ENCODE results near the gene BEND6. TPM values are rescaled to one million over a fixed set of nuclear protein-coding genes. Genes with fewer than 3 reads are reported as not detected.

Gene BEND6
- polyA plus RNA-seq, 3 donors, result not detected

DNA sequence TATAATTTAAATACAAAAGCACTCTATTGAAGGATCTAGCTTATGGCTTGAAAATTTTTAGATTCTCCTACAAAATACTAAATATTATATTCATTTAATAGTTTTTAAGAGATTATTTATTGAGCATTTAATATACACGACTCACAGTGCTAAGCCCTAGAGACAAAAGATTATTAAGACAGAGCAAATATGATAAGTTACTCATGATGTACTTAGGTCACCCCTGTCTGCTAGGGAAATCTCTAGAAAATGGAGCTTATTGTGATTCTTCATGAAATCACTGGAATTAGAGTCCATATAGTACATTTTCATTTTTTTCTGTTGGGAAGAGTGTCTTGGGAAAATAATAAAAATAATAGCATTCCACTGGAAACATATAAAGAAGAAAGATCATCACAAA lies 37.8 kb downstream of the BEND6 start:
- no peak overlapping the region for H3K4me3 ChIP-seq (replicated peaks in 1 of 3; ENCODE audit: low read depth in 2 of 3, low read length in 3 of 3)
- no peak overlapping the region for H3K27ac Mint-ChIP-seq
- no peaks in the 10 kb centered on the region for H4K20me1 ChIP-seq (ENCODE audit: insufficient read depth, low read length)
- DNase-seq, result no peak
- no peaks in the 10 kb centered on the region for H3K36me3 ChIP-seq (replicated peaks in 1 of 2; ENCODE audit: control insufficient read depth in 1 of 2, insufficient read depth in 2 of 2, low read length in 2 of 2)
- H3K27ac ChIP-seq (ENCODE audit: low read depth in 1 of 2, low read length in 2 of 2), result no peak overlapping the region
- no peak overlapping the region for H3K4me3 Mint-ChIP-seq
- H3K27me3 Mint-ChIP-seq (ENCODE audit: low read depth in 3 of 3), result peaks cover 0 to 3% (median 0%) of the 10 kb centered on the region in 3 donors
- no peaks in the 10 kb centered on the region for H3K4me1 Mint-ChIP-seq
- no peak overlapping the region for H3K4me2 ChIP-seq (replicated peaks; ENCODE audit: extremely low read depth, low read length, poor library complexity, severe bottlenecking)
- H2AFZ ChIP-seq (ENCODE audit: insufficient read depth, low read depth, low read length, poor library complexity, severe bottlenecking), result no peak overlapping the region
- TF ChIP-seq, protein P1, sequence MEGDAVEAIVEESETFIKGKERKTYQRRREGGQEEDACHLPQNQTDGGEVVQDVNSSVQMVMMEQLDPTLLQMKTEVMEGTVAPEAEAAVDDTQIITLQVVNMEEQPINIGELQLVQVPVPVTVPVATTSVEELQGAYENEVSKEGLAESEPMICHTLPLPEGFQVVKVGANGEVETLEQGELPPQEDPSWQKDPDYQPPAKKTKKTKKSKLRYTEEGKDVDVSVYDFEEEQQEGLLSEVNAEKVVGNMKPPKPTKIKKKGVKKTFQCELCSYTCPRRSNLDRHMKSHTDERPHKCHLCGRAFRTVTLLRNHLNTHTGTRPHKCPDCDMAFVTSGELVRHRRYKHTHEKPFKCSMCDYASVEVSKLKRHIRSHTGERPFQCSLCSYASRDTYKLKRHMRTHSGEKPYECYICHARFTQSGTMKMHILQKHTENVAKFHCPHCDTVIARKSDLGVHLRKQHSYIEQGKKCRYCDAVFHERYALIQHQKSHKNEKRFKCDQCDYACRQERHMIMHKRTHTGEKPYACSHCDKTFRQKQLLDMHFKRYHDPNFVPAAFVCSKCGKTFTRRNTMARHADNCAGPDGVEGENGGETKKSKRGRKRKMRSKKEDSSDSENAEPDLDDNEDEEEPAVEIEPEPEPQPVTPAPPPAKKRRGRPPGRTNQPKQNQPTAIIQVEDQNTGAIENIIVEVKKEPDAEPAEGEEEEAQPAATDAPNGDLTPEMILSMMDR (IDR thresholded peaks at IDR 0.05), result no peak
- no peaks in the 10 kb centered on the region for H3K9me3 ChIP-seq (replicated peaks in 1 of 2; ENCODE audit: control insufficient read depth in 1 of 2, insufficient read depth in 1 of 2, low read length in 2 of 2)
- peaks cover 0 to 9% (median 3%) of the 10 kb centered on the region in 7 donors for H3K9me3 Mint-ChIP-seq
- H3K9ac ChIP-seq (ENCODE audit: insufficient read depth, low read length, poor library complexity, severe bottlenecking), result no peak overlapping the region
- no CpG with 5 or more reads among the region's 1 CpG for WGBS (ENCODE audit: insufficient coverage)
- intact Hi-C loops (cut with micrococcal nuclease), result no loop called here
- no peaks in the 10 kb centered on the region for H3K79me2 ChIP-seq (ENCODE audit: insufficient read depth, low read length)
- no peaks in the 10 kb centered on the region for H3K4me1 ChIP-seq (ENCODE audit: control insufficient read depth in 1 of 2, insufficient read depth in 2 of 2, low read length in 2 of 2)
- H3K27me3 ChIP-seq (ENCODE audit: control insufficient read depth in 2 of 2, insufficient read depth in 2 of 2, low read length in 2 of 2), result no peaks in the 10 kb centered on the region
- H3K36me3 Mint-ChIP-seq, result no peaks in the 10 kb centered on the region

GRCh38 chr6:56995347-56995902 lies 40.5 kb downstream of the BEND6 start:
- peaks cover 7 to 12% of the 10 kb centered on the region in 2 donors for H3K9me3 ChIP-seq (replicated peaks in 1 of 2; ENCODE audit: control insufficient read depth in 1 of 2, insufficient read depth in 1 of 2, low read length in 2 of 2)
- TF ChIP-seq, protein P1 (IDR thresholded peaks at IDR 0.05), result no peak
- no CpG with 5 or more reads among the region's 3 CpGs for WGBS (ENCODE audit: insufficient coverage)

More at GRCh38 chr6:56995347-56995902, 40.5 kb downstream of the BEND6 start:
- DNase-seq, result no peak
- H3K4me2 ChIP-seq (replicated peaks; ENCODE audit: extremely low read depth, low read length, poor library complexity, severe bottlenecking), result no peak overlapping the region
- intact Hi-C loops (cut with micrococcal nuclease), result no loop called here
- no peaks in the 10 kb centered on the region for H4K20me1 ChIP-seq (ENCODE audit: insufficient read depth, low read length)
- H3K27ac ChIP-seq (ENCODE audit: low read depth in 1 of 2, low read length in 2 of 2), result no peak overlapping the region
- Mint-ChIP-seq H3K27me3 (ENCODE audit: low read depth in 3 of 3) (peaks cover 0 to 1% (median under 1%) of the 10 kb centered on the region in 3 donors), H3K9me3 (peaks cover 10 to 26% (median 21%) of the 10 kb centered on the region in 7 donors), H3K36me3 (no peaks in the 10 kb centered on the region), H3K4me3 (no peak overlapping the region), H3K4me1 (no peaks in the 10 kb centered on the region), H3K27ac (no peak overlapping the region)
- no peaks in the 10 kb centered on the region for H3K4me1 ChIP-seq (ENCODE audit: control insufficient read depth in 1 of 2, insufficient read depth in 2 of 2, low read length in 2 of 2)
- H3K4me3 ChIP-seq (replicated peaks in 1 of 3; ENCODE audit: low read depth in 2 of 3, low read length in 3 of 3), result no peak overlapping the region
- H2AFZ ChIP-seq (ENCODE audit: insufficient read depth, low read depth, low read length, poor library complexity, severe bottlenecking), result no peak overlapping the region
- no peaks in the 10 kb centered on the region for H3K27me3 ChIP-seq (ENCODE audit: control insufficient read depth in 2 of 2, insufficient read depth in 2 of 2, low read length in 2 of 2)
- H3K36me3 ChIP-seq (replicated peaks in 1 of 2; ENCODE audit: control insufficient read depth in 1 of 2, insufficient read depth in 2 of 2, low read length in 2 of 2), result no peaks in the 10 kb centered on the region
- no peaks in the 10 kb centered on the region for H3K79me2 ChIP-seq (ENCODE audit: insufficient read depth, low read length)
- H3K9ac ChIP-seq (ENCODE audit: insufficient read depth, low read length, poor library complexity, severe bottlenecking), result no peak overlapping the region
